DOHH2 (cell line): ENCODE results near the gene PITPNC1.

Experiments
- CTCF ChIP-seq: fragments of 200-600 bp; sonication (generic); IDR thresholded peaks from one replicate; pipeline ENCODE4 v1.5.1; 2014; ENCODE audit warnings: antibody characterized with exemption, mild to moderate bottlenecking, low read depth, low read length; ENCODE audit not compliant: poor library complexity, severe bottlenecking
- EZH2phosphoT487 ChIP-seq: fragments of 200-600 bp; sonication (generic); IDR thresholded peaks from 2 replicates; pipeline ENCODE4 v1.6.1; 2017; ENCODE audit warnings: borderline replicate concordance, mild to moderate bottlenecking, antibody characterized with exemption, low read length, moderate library complexity, mixed read lengths

GRCh38 chr17:67400193-67400592, 23.1 kb downstream of the PITPNC1 start:
- TF ChIP-seq CTCF (no peak), EZH2phosphoT487 (no peak)
